GM21619 (cell line): ENCODE results near the gene NCK1.
"Not testable (repeated sequence)": the region's sequence is repeated elsewhere in the genome, so short reads cannot be mapped to it uniquely, and the experiment has no call there.

Source experiments
- ATAC-seq: cut with Tn5 transposase; IDR thresholded peaks from one replicate; pipeline ENCODE4 v1.9.1; 2021; ENCODE audit not compliant: unreplicated experiment

Gene NCK1

GRCh38 chr3:136982520-136983138, 120.6 kb downstream of the NCK1 start:
- ATAC-seq: no peak

- no peak for ATAC-seq
These were observed 122.8 kb downstream of the NCK1 start for GRCh38 chr3:136984837-136985236.

- ATAC-seq: not testable (repeated sequence)
These were observed 125.5 kb downstream of the NCK1 start for GRCh38 chr3:136987398-136987980.

GRCh38 chr3:136988651-136989050, 126.6 kb downstream of the NCK1 start:
- ATAC-seq: no peak

- no peak for ATAC-seq
These were observed 127.9 kb downstream of the NCK1 start for GRCh38 chr3:136989781-136990524.

GRCh38 chr3:136990826-136991225, 128.8 kb downstream of the NCK1 start:
- ATAC-seq: no peak

- ATAC-seq: no peak
These were observed 130.1 kb downstream of the NCK1 start for GRCh38 chr3:136992115-136992514.

GRCh38 chr3:136994772-136995516, 132.9 kb downstream of the NCK1 start:
- no peak for ATAC-seq

- no peak for ATAC-seq
These were observed 133.6 kb downstream of the NCK1 start for GRCh38 chr3:136995652-136996051.
